HG02763 (cell line): Measurements from ENCODE around the gene SLC38A8.

Experiments used
- ATAC-seq: cut with Tn5 transposase; IDR thresholded peaks from one replicate; pipeline ENCODE4 v1.9.1; 2021; ENCODE audit warnings: mild to moderate bottlenecking, moderate library complexity; ENCODE audit not compliant: unreplicated experiment

Gene SLC38A8

GRCh38 chr16:84068783-84069462, 26.3 kb upstream of the SLC38A8 start:
- no peak for ATAC-seq

GRCh38 chr16:84068041-84068440, 25.4 kb upstream of the SLC38A8 start:
- no peak for ATAC-seq

GRCh38 chr16:84067640-84068039, 25.0 kb upstream of the SLC38A8 start:
- no peak for ATAC-seq

- no peak for ATAC-seq
These were observed 23.0 kb upstream of the SLC38A8 start for GRCh38 chr16:84065536-84066132.

GRCh38 chr16:84063980-84064379, 21.4 kb upstream of the SLC38A8 start:
- ATAC-seq: no peak

GRCh38 chr16:84062734-84063640, 20.4 kb upstream of the SLC38A8 start:
- no peak for ATAC-seq

GRCh38 chr16:84061236-84061819, 18.7 kb upstream of the SLC38A8 start:
- ATAC-seq: no peak

- ATAC-seq: no peak
These were observed 17.6 kb upstream of the SLC38A8 start for GRCh38 chr16:84059946-84060901.

GRCh38 chr16:84059111-84059510, 16.5 kb upstream of the SLC38A8 start:
- no peak for ATAC-seq

GRCh38 chr16:84058664-84059063, 16.1 kb upstream of the SLC38A8 start:
- ATAC-seq: no peak

- ATAC-seq: no peak
These were observed 15.6 kb upstream of the SLC38A8 start for GRCh38 chr16:84058211-84058610.

- ATAC-seq: no peak
These were observed 14.3 kb upstream of the SLC38A8 start for GRCh38 chr16:84056933-84057332.

GRCh38 chr16:84055801-84056634, 13.4 kb upstream of the SLC38A8 start:
- no peak for ATAC-seq

- no peak for ATAC-seq
These were observed 12.8 kb upstream of the SLC38A8 start for GRCh38 chr16:84055366-84055765.

GRCh38 chr16:84054916-84055315, 12.3 kb upstream of the SLC38A8 start:
- ATAC-seq: no peak

- ATAC-seq: no peak
These were observed 11.7 kb upstream of the SLC38A8 start for GRCh38 chr16:84054271-84054670.

- ATAC-seq: no peak
These were observed 10.6 kb upstream of the SLC38A8 start for GRCh38 chr16:84053237-84053636.

- no peak for ATAC-seq
These were observed 9.6 kb upstream of the SLC38A8 start for GRCh38 chr16:84052071-84052622.

- no peak for ATAC-seq
These were observed 7.7 kb upstream of the SLC38A8 start for GRCh38 chr16:84050316-84050715.
